Activated CD4-positive, CD25-positive, alpha-beta regulatory T cell treated with anti-CD3 and anti-CD28 coated beads, Interleukin-2, amount 50 U/mL, for 72 hours (primary cell): Measurements from ENCODE around the gene LIAS.
"Not testable (repeated sequence)": the region's sequence is repeated elsewhere in the genome, so short reads cannot be mapped to it uniquely, and the experiment has no call there.

ENCODE experiments used
- DNase-seq: peaks from one replicate; pipeline ENCODE4 v3.0.0; 2021

The LIAS gene

GRCh38 chr4:39453738-39454137, 5.1 kb upstream of the LIAS start:
- DNase-seq: no peak

GRCh38 chr4:39455486-39455885, 3.4 kb upstream of the LIAS start:
- no peak for DNase-seq

GRCh38 chr4:39456946-39457763, 1.7 kb upstream of the LIAS start:
- no peak for DNase-seq

GRCh38 chr4:39458161-39458504, 723 bp upstream of the LIAS start:
- DNase-seq: not testable (repeated sequence)

- DNase-seq: no peak
These were observed 6.1 kb downstream of the LIAS start for GRCh38 chr4:39464886-39465501.

GRCh38 chr4:39466747-39467146, 7.9 kb downstream of the LIAS start:
- DNase-seq: no peak

GRCh38 chr4:39467464-39467863, 8.6 kb downstream of the LIAS start:
- no peak for DNase-seq

- DNase-seq: no peak
These were observed 10.7 kb downstream of the LIAS start for GRCh38 chr4:39469429-39470077.

- no peak for DNase-seq
These were observed 11.5 kb downstream of the LIAS start for GRCh38 chr4:39470402-39470801.

GRCh38 chr4:39472396-39472795, 13.5 kb downstream of the LIAS start:
- no peak for DNase-seq

- DNase-seq: no peak
These were observed 17.5 kb downstream of the LIAS start for GRCh38 chr4:39476187-39476895.

GRCh38 chr4:39480251-39480650, 21.4 kb downstream of the LIAS start:
- DNase-seq: no peak

GRCh38 chr4:39480902-39481695, 22.2 kb downstream of the LIAS start:
- no peak for DNase-seq

- DNase-seq: no peak
These were observed 25.9 kb downstream of the LIAS start for GRCh38 chr4:39484582-39485272.

GRCh38 chr4:39486221-39486804, 27.5 kb downstream of the LIAS start:
- no peak for DNase-seq

GRCh38 chr4:39490322-39490721, 31.5 kb downstream of the LIAS start:
- DNase-seq: no peak

GRCh38 chr4:39494354-39494753, 35.5 kb downstream of the LIAS start:
- no peak for DNase-seq

GRCh38 chr4:39495446-39496213, 36.8 kb downstream of the LIAS start:
- DNase-seq: no peak

- DNase-seq: no peak
These were observed 39.3 kb downstream of the LIAS start for GRCh38 chr4:39497909-39498726.

GRCh38 chr4:39498727-39499020, 39.8 kb downstream of the LIAS start:
- DNase-seq: no peak
